ENCODE results near the gene GCLC.

GCLC gene

DNA sequence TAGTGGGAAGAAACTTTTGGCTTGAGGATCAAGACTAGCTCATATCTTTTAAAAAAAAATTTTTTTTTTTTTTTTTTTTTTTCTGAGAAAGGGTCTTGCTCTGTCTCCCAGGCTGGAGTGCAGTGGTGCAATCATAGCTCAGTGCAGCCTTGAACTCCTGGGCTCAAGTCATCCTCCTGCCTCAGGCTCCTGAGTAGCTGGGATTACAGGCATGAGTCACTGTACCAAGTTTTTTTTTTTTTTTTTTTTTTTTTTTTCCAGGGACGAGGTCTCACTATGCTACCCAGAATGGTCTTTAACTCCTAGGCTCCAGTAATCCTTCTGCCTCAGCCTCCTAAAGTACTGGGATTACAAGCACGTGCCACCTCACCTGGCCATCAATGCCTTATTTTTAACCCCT is 27.9 kb downstream of the GCLC start:
- H3K4me3 Mint-ChIP-seq, result no peak overlapping the region
- H3K27ac Mint-ChIP-seq, result no peak overlapping the region
- TF ChIP-seq CTCF (IDR thresholded peaks at IDR 0.05; ENCODE audit: unreplicated experiment in 3 of 3), result no peak
- H3K9me3 Mint-ChIP-seq, result no peaks in the 10 kb centered on the region
- peaks cover 24% of the 10 kb centered on the region for H3K4me1 Mint-ChIP-seq
- peaks cover 25% of the 10 kb centered on the region for H3K36me3 Mint-ChIP-seq (ENCODE audit: low read depth)
- H3K27me3 Mint-ChIP-seq (ENCODE audit: low read depth), result no peaks in the 10 kb centered on the region

- peaks cover 32% of the 10 kb centered on the region for H3K36me3 Mint-ChIP-seq (ENCODE audit: low read depth)
- H3K4me3 Mint-ChIP-seq, result no peak overlapping the region
- peaks cover 24% of the 10 kb centered on the region for H3K4me1 Mint-ChIP-seq
- H3K9me3 Mint-ChIP-seq, result no peaks in the 10 kb centered on the region
- no peak for TF ChIP-seq CTCF (IDR thresholded peaks at IDR 0.05; ENCODE audit: unreplicated experiment in 3 of 3)
- H3K27ac Mint-ChIP-seq, result peak overlapping the region in 2 of 3 experiments; percentile 27 to 36
- no peaks in the 10 kb centered on the region for H3K27me3 Mint-ChIP-seq (ENCODE audit: low read depth)
These were observed 30.2 kb downstream of the GCLC start for GRCh38 chr6:53514677-53515076.

GRCh38 chr6:53513519-53513966 is 31.4 kb downstream of the GCLC start:
- Mint-ChIP-seq H3K4me1 (peaks cover 24% of the 10 kb centered on the region), H3K9me3 (no peaks in the 10 kb centered on the region), H3K27me3 (ENCODE audit: low read depth) (no peaks in the 10 kb centered on the region), H3K36me3 (ENCODE audit: low read depth) (peaks cover 33% of the 10 kb centered on the region), H3K4me3 (no peak overlapping the region), H3K27ac (peak overlapping the region in 1 of 3 experiments; percentile 72)
- TF ChIP-seq CTCF (IDR thresholded peaks at IDR 0.05; ENCODE audit: unreplicated experiment in 3 of 3), result no peak

DNA sequence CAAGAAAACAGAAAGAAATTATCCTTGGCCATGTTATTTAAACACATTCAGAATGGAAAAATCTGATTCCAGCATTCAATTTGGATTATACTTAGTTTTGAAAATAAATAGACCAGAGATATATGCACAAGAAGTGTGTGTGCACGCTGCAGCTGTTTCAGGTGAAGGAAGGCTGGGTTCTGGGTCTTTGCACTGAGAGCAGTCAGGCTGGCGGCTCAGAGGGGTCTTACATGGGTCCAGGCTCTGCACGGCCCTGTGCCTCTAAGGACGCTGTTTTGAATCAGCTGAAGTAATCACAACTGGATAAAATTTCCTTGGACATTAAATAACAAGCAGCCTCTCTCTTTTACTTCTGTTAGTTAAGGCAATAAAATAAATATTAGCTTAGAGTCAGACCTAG is 31.8 kb downstream of the GCLC start:
- Mint-ChIP-seq H3K4me1 (peaks cover 24% of the 10 kb centered on the region), H3K36me3 (ENCODE audit: low read depth) (peaks cover 33% of the 10 kb centered on the region), H3K9me3 (no peaks in the 10 kb centered on the region), H3K27ac (peak overlapping the region in 1 of 3 experiments; percentile 72), H3K4me3 (no peak overlapping the region), H3K27me3 (ENCODE audit: low read depth) (no peaks in the 10 kb centered on the region)
- no peak for TF ChIP-seq CTCF (IDR thresholded peaks at IDR 0.05; ENCODE audit: unreplicated experiment in 3 of 3)

GRCh38 chr6:53512626-53513025 is 32.3 kb downstream of the GCLC start:
- Mint-ChIP-seq H3K9me3 (no peaks in the 10 kb centered on the region), H3K27ac (peak overlapping the region in 2 of 3 experiments; percentile 33 to 72), H3K4me1 (peaks cover 24% of the 10 kb centered on the region), H3K4me3 (no peak overlapping the region), H3K27me3 (ENCODE audit: low read depth) (no peaks in the 10 kb centered on the region), H3K36me3 (ENCODE audit: low read depth) (peaks cover 33% of the 10 kb centered on the region)
- TF ChIP-seq CTCF (IDR thresholded peaks at IDR 0.05; ENCODE audit: unreplicated experiment in 3 of 3), result no peak

GRCh38 chr6:53510746-53511145 is 34.2 kb downstream of the GCLC start:
- Mint-ChIP-seq H3K4me1 (peaks cover 16% of the 10 kb centered on the region), H3K27ac (no peak overlapping the region), H3K9me3 (no peaks in the 10 kb centered on the region), H3K27me3 (ENCODE audit: low read depth) (no peaks in the 10 kb centered on the region), H3K4me3 (no peak overlapping the region), H3K36me3 (ENCODE audit: low read depth) (peaks cover 37% of the 10 kb centered on the region)
- no peak for TF ChIP-seq CTCF (IDR thresholded peaks at IDR 0.05; ENCODE audit: unreplicated experiment in 3 of 3)

Measured in nephron (organoid).